K562 (cell line): ENCODE results near the gene TFPI. TPM values are rescaled to one million over a fixed set of nuclear protein-coding genes. Genes with fewer than 3 reads are reported as not detected.
A peak's percentile ranks its signal among the peaks of the same experiment; 100 is the strongest.

Experiments
- ADNP ChIP-seq: fragments of 200-800 bp; sonication (Bioruptor generic); IDR thresholded peaks from 2 replicates; pipeline ENCODE4 v1.6.1; 2016; ENCODE audit warnings: missing genetic modification characterization, missing compliant biosample characterization
- ARID3B ChIP-seq: fragments of 250-450 bp; sonication (Bioruptor Pico); IDR thresholded peaks from 2 replicates; pipeline ENCODE4 v1.4.0; 2020; ENCODE audit warnings: borderline replicate concordance
- CTBP1 ChIP-seq: fragments of 450-650 bp; IDR thresholded peaks from 2 replicates; pipeline ENCODE4 v1.6.1; 2016; ENCODE audit warnings: borderline replicate concordance
- GABPB2 ChIP-seq: fragments of 250-450 bp; sonication (Bioruptor Pico); conservative IDR thresholded peaks from 2 replicates; pipeline ENCODE4 v1.5.1; 2021; ENCODE audit warnings: mild to moderate bottlenecking
- GTF2B ChIP-seq: IDR thresholded peaks from 2 replicates; pipeline ENCODE4 v1.6.1; 2011; ENCODE audit not compliant: insufficient read length; ENCODE audit errors: extremely low read depth
- NCOR1 ChIP-seq: fragments of 450-650 bp; IDR thresholded peaks from 2 replicates; pipeline ENCODE4 v1.6.1; 2016; ENCODE audit warnings: mild to moderate bottlenecking, moderate library complexity
- RBFOX2 ChIP-seq: fragments of 200-400 bp; formaldehyde crosslinking; IDR thresholded peaks from 2 replicates; pipeline ENCODE4 v1.6.1; 2017; ENCODE audit warnings: low read depth, mild to moderate bottlenecking, low read length, moderate library complexity
- SUPT5H ChIP-seq: fragments of 450-650 bp; IDR thresholded peaks from 2 replicates; pipeline ENCODE4 v1.6.1; 2016
- VEZF1 ChIP-seq: fragments of 200-800 bp; sonication (Bioruptor generic); IDR thresholded peaks from 2 replicates; pipeline ENCODE4 v1.6.1; 2017; ENCODE audit warnings: missing genetic modification characterization, missing compliant biosample characterization
- ZNF197 ChIP-seq: fragments of 200-800 bp; sonication (Bioruptor generic); IDR thresholded peaks from 2 replicates; pipeline ENCODE4 v1.6.1; 2016; ENCODE audit warnings: low read depth, missing genetic modification characterization, missing compliant biosample characterization
- ZNF324 ChIP-seq: fragments of 250-450 bp; sonication (Bioruptor Pico); IDR thresholded peaks from 2 replicates; pipeline ENCODE4 v1.4.0; 2020; ENCODE audit warnings: mild to moderate bottlenecking
- polyA plus RNA-seq, 8 experiments: library from polyadenylated mRNA; depleted of rRNA in 4 of 8; stranded (reverse) in 5 of 8; unstranded in 3 of 8; fragments of >200 nt; fragmentation: Nextera tagmentation in 2 of 8; fragmentation: Illumina TruSeq in 1 of 8; extraction: Ambion mirVana in 2 of 8; extraction: Trizol in 1 of 8; gene quantifications; 2 replicates each; pipeline versions ENCODE4 v1.2.1 to v1.2.3, GENCODE V29; 2011 to 2014; ENCODE audit warnings: inconsistent platforms in 1 of 8, missing spikeins in 1 of 8
- total RNA-seq, 7 experiments: library from RNA; depleted of rRNA in 6 of 7; stranded (reverse); fragments of >200 nt in 6 of 7; fragmentation: Illumina TruSeq in 2 of 7; extraction: Trizol in 2 of 7; gene quantifications; 2 replicates each; pipeline versions ENCODE4 v1.2.1 to v1.2.3, GENCODE V29; 2011 to 2021; ENCODE audit warnings: low replicate concordance in 1 of 7
- TF ChIP-seq, protein P1 (sequence below), 2 experiments: fragments of 450-650 bp in 1 of 2; sonication (generic) in 1 of 2; formaldehyde crosslinking in 1 of 2; IDR thresholded peaks; 2 replicates each; pipeline versions ENCODE4 v1.7.1 to v1.9.0; 2016 to 2022; ENCODE audit warnings: inconsistent platforms in 1 of 2, mild to moderate bottlenecking in 1 of 2, missing genetic modification reagents in 1 of 2

Gene TFPI
- total and polyA plus RNA-seq, 9 of the 15 experiments (the other 6 are each of a cell fraction or from before 2014, with no cell fraction given), result 53.5 to 219 (median 100) TPM

- no peak for TF ChIP-seq ARID3B
- TF ChIP-seq, protein P1, sequence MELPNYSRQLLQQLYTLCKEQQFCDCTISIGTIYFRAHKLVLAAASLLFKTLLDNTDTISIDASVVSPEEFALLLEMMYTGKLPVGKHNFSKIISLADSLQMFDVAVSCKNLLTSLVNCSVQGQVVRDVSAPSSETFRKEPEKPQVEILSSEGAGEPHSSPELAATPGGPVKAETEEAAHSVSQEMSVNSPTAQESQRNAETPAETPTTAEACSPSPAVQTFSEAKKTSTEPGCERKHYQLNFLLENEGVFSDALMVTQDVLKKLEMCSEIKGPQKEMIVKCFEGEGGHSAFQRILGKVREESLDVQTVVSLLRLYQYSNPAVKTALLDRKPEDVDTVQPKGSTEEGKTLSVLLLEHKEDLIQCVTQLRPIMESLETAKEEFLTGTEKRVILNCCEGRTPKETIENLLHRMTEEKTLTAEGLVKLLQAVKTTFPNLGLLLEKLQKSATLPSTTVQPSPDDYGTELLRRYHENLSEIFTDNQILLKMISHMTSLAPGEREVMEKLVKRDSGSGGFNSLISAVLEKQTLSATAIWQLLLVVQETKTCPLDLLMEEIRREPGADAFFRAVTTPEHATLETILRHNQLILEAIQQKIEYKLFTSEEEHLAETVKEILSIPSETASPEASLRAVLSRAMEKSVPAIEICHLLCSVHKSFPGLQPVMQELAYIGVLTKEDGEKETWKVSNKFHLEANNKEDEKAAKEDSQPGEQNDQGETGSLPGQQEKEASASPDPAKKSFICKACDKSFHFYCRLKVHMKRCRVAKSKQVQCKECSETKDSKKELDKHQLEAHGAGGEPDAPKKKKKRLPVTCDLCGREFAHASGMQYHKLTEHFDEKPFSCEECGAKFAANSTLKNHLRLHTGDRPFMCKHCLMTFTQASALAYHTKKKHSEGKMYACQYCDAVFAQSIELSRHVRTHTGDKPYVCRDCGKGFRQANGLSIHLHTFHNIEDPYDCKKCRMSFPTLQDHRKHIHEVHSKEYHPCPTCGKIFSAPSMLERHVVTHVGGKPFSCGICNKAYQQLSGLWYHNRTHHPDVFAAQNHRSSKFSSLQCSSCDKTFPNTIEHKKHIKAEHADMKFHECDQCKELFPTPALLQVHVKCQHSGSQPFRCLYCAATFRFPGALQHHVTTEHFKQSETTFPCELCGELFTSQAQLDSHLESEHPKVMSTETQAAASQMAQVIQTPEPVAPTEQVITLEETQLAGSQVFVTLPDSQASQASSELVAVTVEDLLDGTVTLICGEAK (IDR thresholded peaks at IDR 0.05), result peak; percentile 55
- TF ChIP-seq, protein P1 (CRISPR knock-in tag; IDR thresholded peaks at IDR 0.05), result no peak
- 0 out of 2 replicates have a peak, but pooled peaks have one; percentile 8 for TF ChIP-seq ADNP (tag)
- TF ChIP-seq ZNF324 (CRISPR knock-in tag), result no peak
- TF ChIP-seq NCOR1, result peak; percentile 29; the same call in 1 of the 2 replicates
- TF ChIP-seq GTF2B, result peak; percentile 85
- TF ChIP-seq RBFOX2, result peak; percentile 67
- no peak for TF ChIP-seq GABPB2
- 0 out of 2 replicates have a peak, but pooled peaks have one; percentile 23 for TF ChIP-seq CTBP1
- TF ChIP-seq ZNF197 (CRISPR knock-in tag), result no peak
- TF ChIP-seq VEZF1, result no peak
- TF ChIP-seq SUPT5H, result peak; percentile 85
These were observed at the start of gene TFPI (continued) for GRCh38 chr2:187554011-187554703.
